Common myeloid progenitor, CD34-positive (primary cell): ENCODE measurements around the gene CLHC1. TPM values are rescaled to one million over a fixed set of nuclear protein-coding genes. Genes with fewer than 3 reads are reported as not detected.
"Not testable (repeated sequence)": the region's sequence is repeated elsewhere in the genome, so short reads cannot be mapped to it uniquely, and the experiment has no call there.

Experiments
- CTCF ChIA-PET: fragments of 350-600 bp; sonication (Branson Sonifier 250); formaldehyde crosslinking; loops from one replicate; lab custom pipeline; 2021; ENCODE audit warnings: antibody characterized with exemption; lab: Charles Lee
- POLR2A ChIA-PET: fragments of 350-600 bp; sonication (Branson Sonifier 250); formaldehyde crosslinking; loops from one replicate; lab custom pipeline; 2021; ENCODE audit warnings: antibody characterized with exemption; lab: Charles Lee
- DNase-seq, 3 donors: peaks; one replicate each; pipeline versions ENCODE4 v3.0.0 to v3.0.0-alpha.2; 2013
- H3K27ac ChIP-seq, 2 experiments: 1 replicate in 1 of 2; 2 replicates in 1 of 2; pipeline ENCODE4 v1.7.0; 2013; ENCODE audit warnings: inconsistent platforms in 2 of 2, low read length in 2 of 2, mild to moderate bottlenecking in 2 of 2, low read depth in 1 of 2, moderate library complexity in 1 of 2; ENCODE audit not compliant: severe bottlenecking in 2 of 2, insufficient read depth in 1 of 2, poor library complexity in 1 of 2
- H3K27me3 ChIP-seq, 5 experiments: replicated peaks in 2 of 5; 1 replicate in 3 of 5; 2 replicates in 2 of 5; pipeline versions ENCODE4 v1.6.1 to v1.7.0; 2013; ENCODE audit warnings: low read length in 4 of 5, mild to moderate bottlenecking in 2 of 5, moderate library complexity in 2 of 5, inconsistent platforms in 1 of 5; ENCODE audit not compliant: insufficient read depth in 5 of 5, control insufficient read depth in 4 of 5
- H3K36me3 ChIP-seq, 4 experiments: 1 replicate in 2 of 4; 2 replicates in 2 of 4; pipeline versions ENCODE4 v1.6.1 to v1.7.0; 2013; ENCODE audit warnings: low read length in 3 of 4, control low read depth in 1 of 4, mild to moderate bottlenecking in 1 of 4; ENCODE audit not compliant: control insufficient read depth in 4 of 4, insufficient read depth in 4 of 4
- H3K4me1 ChIP-seq, 4 experiments: 1 replicate in 3 of 4; 2 replicates in 1 of 4; pipeline versions ENCODE4 v1.6.1 to v1.7.1; 2013; ENCODE audit warnings: low read length in 3 of 4, mild to moderate bottlenecking in 3 of 4, control low read depth in 1 of 4, inconsistent platforms in 1 of 4, moderate library complexity in 1 of 4; ENCODE audit not compliant: control insufficient read depth in 4 of 4, insufficient read depth in 4 of 4; ENCODE audit errors: control extremely low read depth in 1 of 4
- H3K4me3 ChIP-seq, 7 experiments: 1 replicate in 4 of 7; 2 replicates in 3 of 7; pipeline versions ENCODE4 v1.5.1 to v1.7.0; 2013; ENCODE audit warnings: mild to moderate bottlenecking in 7 of 7, low read length in 6 of 7, moderate library complexity in 6 of 7, inconsistent platforms in 2 of 7, low read depth in 2 of 7, control low read depth in 1 of 7; ENCODE audit not compliant: insufficient read depth in 4 of 7, control insufficient read depth in 1 of 7; ENCODE audit errors: extremely low read depth in 1 of 7
- H3K9me3 ChIP-seq, 5 experiments: 1 replicate in 4 of 5; 2 replicates in 1 of 5; pipeline versions ENCODE4 v1.6.1 to v1.7.1; 2013; ENCODE audit warnings: low read length in 4 of 5, mild to moderate bottlenecking in 2 of 5, inconsistent platforms in 1 of 5, low read depth in 1 of 5, moderate library complexity in 1 of 5; ENCODE audit not compliant: control insufficient read depth in 4 of 5, insufficient read depth in 2 of 5; ENCODE audit errors: control extremely low read depth in 1 of 5
- WGBS: methylation state at CpG from one replicate; pipeline ENCODE4 v1.1.5; 2013; ENCODE audit not compliant: insufficient coverage; 5-methylcytosine and 5-hydroxymethylcytosine counted together
- polyA plus RNA-seq: library from polyadenylated mRNA; unstranded; fragments of 120-200 nt; gene quantifications from one replicate; pipeline ENCODE4 v1.2.1, GENCODE V29; 2013

The CLHC1 gene
- 24.0 TPM for polyA plus RNA-seq

- H3K4me3 ChIP-seq = peak within 1 kb of the TSS; percentile 86 to 100 (median 93)
These were observed at the start of gene CLHC1, which contains the start of gene RPS27A for GRCh38 chr2:55232084-55232862. CLHC1 (minus strand) TSS chr2:55232293; CDS start chr2:55222411, 9,882 bp downstream. RPS27A (plus strand) TSS chr2:55232688; CDS start chr2:55232825, 137 bp downstream.

GRCh38 chr2:55280851-55281546, 48.9 kb upstream of the CLHC1 start:
- POLR2A ChIA-PET, H3K36me3 ChIP-seq, H3K27me3 ChIP-seq, CTCF ChIA-PET, H3K9me3 ChIP-seq, DNase-seq, H3K27ac ChIP-seq: not testable (repeated sequence)
- Histone ChIP-seq H3K4me1 (peaks cover 2 to 18% (median 10%) of the 10 kb centered on the region in 4 experiments), H3K4me3 (peak overlapping the region in 1 of 7 experiments; percentile 81)
- WGBS = 100% methylated on average over 3 of the region's 5 CpGs

More at GRCh38 chr2:55232084-55232862, at the start of gene CLHC1, which contains the start of gene RPS27A:
- Histone ChIP-seq H3K27ac (peak within 1 kb of the TSS; percentile 98 to 99), H3K27me3 (no peaks in the 10 kb centered on the region), H3K9me3 (no peaks in the 10 kb centered on the region), H3K4me1 (peaks cover 0 to 41% (median 33%) of the 10 kb centered on the region in 4 experiments), H3K36me3 (peaks cover 9 to 33% (median 23%) of the 10 kb centered on the region in 4 experiments)
- ChIA-PET POLR2A (interaction anchor here (0.6 to 1.5 kb wide), 3 partner anchors 8 to 1426 kb away, joined by 3 to 9 read pairs (median 4); no protein-coding TSS in a partner anchor), CTCF (interaction anchor here (1.0 to 1.3 kb wide), 3 partner anchors 8 to 332 kb away, joined by 3 to 6 read pairs (median 3); no protein-coding TSS in a partner anchor)
- peak; percentile 93 to 96 (median 95) for DNase-seq
- under 1% methylated on average over 33 of the region's 37 CpGs for WGBS

GRCh38 chr2:55279859-55280424, 47.8 kb upstream of the CLHC1 start:
- H3K4me3 ChIP-seq, H3K36me3 ChIP-seq, H3K27me3 ChIP-seq, CTCF ChIA-PET, POLR2A ChIA-PET, H3K9me3 ChIP-seq, DNase-seq, H3K27ac ChIP-seq: not testable (repeated sequence)
- peaks cover 2 to 18% (median 10%) of the 10 kb centered on the region in 4 experiments for H3K4me1 ChIP-seq
- WGBS = 88% methylated on average over 3 of the region's 7 CpGs

- H3K9me3 ChIP-seq, H3K36me3 ChIP-seq, H3K4me3 ChIP-seq, H3K27me3 ChIP-seq, H3K27ac ChIP-seq, POLR2A ChIA-PET, CTCF ChIA-PET, DNase-seq: not testable (repeated sequence)
- 73% methylated on average over 2 of the region's 10 CpGs for WGBS
- H3K4me1 ChIP-seq = peaks cover 2 to 18% (median 10%) of the 10 kb centered on the region in 4 experiments
These were observed 47.2 kb upstream of the CLHC1 start for GRCh38 chr2:55279214-55279835.

- no peaks in the 10 kb centered on the region for H3K9me3 ChIP-seq
- H3K27ac ChIP-seq = no peak overlapping the region
- POLR2A ChIA-PET = no interaction called here
- no peak for DNase-seq
- H3K4me3 ChIP-seq = no peak overlapping the region
- WGBS = no CpG with 5 or more reads among the region's 3 CpGs
- CTCF ChIA-PET = no interaction called here
- H3K36me3 ChIP-seq = no peaks in the 10 kb centered on the region
- peaks cover 0 to 6% (median 1%) of the 10 kb centered on the region in 4 experiments for H3K4me1 ChIP-seq
- H3K27me3 ChIP-seq = no peaks in the 10 kb centered on the region
These were observed 45.2 kb upstream of the CLHC1 start for GRCh38 chr2:55277310-55277709.

GRCh38 chr2:55274346-55274745, 42.3 kb upstream of the CLHC1 start:
- H3K27ac ChIP-seq, H3K27me3 ChIP-seq, H3K36me3 ChIP-seq, POLR2A ChIA-PET, H3K4me3 ChIP-seq, DNase-seq, CTCF ChIA-PET, H3K9me3 ChIP-seq, H3K4me1 ChIP-seq: not testable (repeated sequence)
- WGBS = 100% methylated on average over 1 of the region's 2 CpGs
